Measurements from ENCODE around the gene TCAIM. TPM values are rescaled to one million over a fixed set of nuclear protein-coding genes. Genes with fewer than 3 reads are reported as not detected.

TCAIM gene
- total RNA-seq, 1 experiment from 2014 or later: 23.8 TPM

GRCh38 chr3:44400771-44401170 is 62.2 kb downstream of the TCAIM start:
- Histone ChIP-seq H3K9me3 (ENCODE audit: control insufficient read depth, low read depth, low read length) (no peaks in the 10 kb centered on the region), H2BK12ac (ENCODE audit: insufficient read length, low read depth, low read length) (no peak overlapping the region), H2BK5ac (ENCODE audit: insufficient read length, low read length) (no peak overlapping the region), H2AK5ac (ENCODE audit: insufficient read length, low read length) (no peak overlapping the region), H4K8ac (replicated peaks; ENCODE audit: insufficient read length, low read depth, low read length) (no peak overlapping the region), H4K20me1 (ENCODE audit: control insufficient read depth, insufficient read depth, insufficient read length) (no peaks in the 10 kb centered on the region), H3K23ac (ENCODE audit: insufficient read length, low read depth, low read length) (no peak overlapping the region), H3K79me1 (ENCODE audit: insufficient read depth, low read depth, low read length, poor library complexity, severe bottlenecking) (no peaks in the 10 kb centered on the region), H3K27me3 (ENCODE audit: insufficient read depth, low read length) (no peaks in the 10 kb centered on the region), H2AFZ (ENCODE audit: low read length) (no peak overlapping the region), H3K27ac (ENCODE audit: insufficient read length, low read depth, low read length) (no peak overlapping the region), H2BK120ac (ENCODE audit: low read depth, low read length, poor library complexity, severe bottlenecking) (no peak overlapping the region), H4K5ac (ENCODE audit: insufficient read length, low read depth, low read length) (no peak overlapping the region), H3K79me2 (ENCODE audit: insufficient read depth, low read length) (no peaks in the 10 kb centered on the region), H3K4me1 (ENCODE audit: insufficient read depth, low read length) (no peaks in the 10 kb centered on the region), H3K23me2 (ENCODE audit: insufficient read length, low read depth, low read length, poor library complexity, severe bottlenecking) (no peaks in the 10 kb centered on the region), H4K91ac (ENCODE audit: insufficient read length, low read depth, low read length) (no peak overlapping the region), H3K4ac (ENCODE audit: low read depth, low read length) (no peak overlapping the region), H3K18ac (ENCODE audit: insufficient read length, low read depth, low read length) (no peak overlapping the region), H2BK15ac (ENCODE audit: low read depth, low read length) (no peak overlapping the region), H3K56ac (ENCODE audit: insufficient read length, low read depth, low read length) (no peak overlapping the region), H2BK20ac (ENCODE audit: low read depth, low read length, poor library complexity, severe bottlenecking) (no peak overlapping the region), H3K14ac (ENCODE audit: insufficient read depth, low read length) (no peak overlapping the region), H3K4me2 (ENCODE audit: insufficient read depth, insufficient read length, low read length) (no peak overlapping the region), H3T11ph (ENCODE audit: low read length) (no peak overlapping the region), H3K9ac (ENCODE audit: extremely low read depth, insufficient read length, low read length) (no peak overlapping the region)
- H3K4me1 Mint-ChIP-seq: no peaks in the 10 kb centered on the region
- no peaks in the 10 kb centered on the region for H3K9me3 Mint-ChIP-seq
- no peak for TF ChIP-seq CTCF (conservative IDR thresholded peaks at IDR 0.05)
- no CpG with 5 or more reads among the region's 2 CpGs for WGBS (ENCODE audit: extremely low coverage, insufficient read length, low lambda C conversion rate)
- H3K4me3 Mint-ChIP-seq: no peak overlapping the region
- H3K27me3 Mint-ChIP-seq (ENCODE audit: low read depth): no peaks in the 10 kb centered on the region
- no peak for DNase-seq
- peaks cover 0 to 4% (median 3%) of the 10 kb centered on the region in 3 experiments; a peak in 2 of 7 replicates for H3K36me3 Mint-ChIP-seq (ENCODE audit: insufficient read depth in 1 of 3, low read depth in 3 of 3)
- H3K27ac Mint-ChIP-seq: no peak overlapping the region; a peak in 1 of 7 replicates

Data from H9 (cell line).